AG10803 (cell line): ENCODE data around the gene THSD7B.

Experiments used
- DNase-seq: peaks from one replicate; pipeline ENCODE4 v3.0.0; 2010; ENCODE audit warnings: low read depth
- H3K4me3 ChIP-seq: 2 replicates; pipeline ENCODE4 v1.5.1; 2011; ENCODE audit warnings: mild to moderate bottlenecking, low read length, control low read depth
- TF ChIP-seq, protein P1 (sequence below): conservative IDR thresholded peaks from 2 replicates; pipeline ENCODE4 v1.5.1; 2011; ENCODE audit warnings: mild to moderate bottlenecking, low read length, control low read depth, inconsistent platforms

Gene THSD7B

DNA sequence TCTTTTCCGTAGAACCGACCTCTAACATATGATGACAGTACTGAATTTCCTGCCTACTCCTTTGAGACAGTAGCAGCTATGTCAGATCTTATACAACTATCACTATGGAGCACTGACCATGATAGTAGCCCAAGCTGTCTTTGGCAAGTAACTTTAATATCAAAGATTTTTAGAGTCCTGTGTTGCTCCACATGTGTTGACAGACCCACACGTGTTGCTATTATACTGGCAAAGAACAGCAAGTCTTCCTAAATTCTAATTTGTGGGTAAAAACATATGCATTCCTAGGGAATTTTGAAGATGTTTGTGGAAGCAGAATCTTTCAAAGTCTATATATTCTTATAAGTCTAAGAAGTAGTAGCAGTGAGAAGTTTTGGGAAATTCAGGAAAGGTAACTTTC is 953.4 kb downstream of the THSD7B start:
- H3K4me3 ChIP-seq, result no peak overlapping the region
- no peak for DNase-seq
- TF ChIP-seq, protein P1, sequence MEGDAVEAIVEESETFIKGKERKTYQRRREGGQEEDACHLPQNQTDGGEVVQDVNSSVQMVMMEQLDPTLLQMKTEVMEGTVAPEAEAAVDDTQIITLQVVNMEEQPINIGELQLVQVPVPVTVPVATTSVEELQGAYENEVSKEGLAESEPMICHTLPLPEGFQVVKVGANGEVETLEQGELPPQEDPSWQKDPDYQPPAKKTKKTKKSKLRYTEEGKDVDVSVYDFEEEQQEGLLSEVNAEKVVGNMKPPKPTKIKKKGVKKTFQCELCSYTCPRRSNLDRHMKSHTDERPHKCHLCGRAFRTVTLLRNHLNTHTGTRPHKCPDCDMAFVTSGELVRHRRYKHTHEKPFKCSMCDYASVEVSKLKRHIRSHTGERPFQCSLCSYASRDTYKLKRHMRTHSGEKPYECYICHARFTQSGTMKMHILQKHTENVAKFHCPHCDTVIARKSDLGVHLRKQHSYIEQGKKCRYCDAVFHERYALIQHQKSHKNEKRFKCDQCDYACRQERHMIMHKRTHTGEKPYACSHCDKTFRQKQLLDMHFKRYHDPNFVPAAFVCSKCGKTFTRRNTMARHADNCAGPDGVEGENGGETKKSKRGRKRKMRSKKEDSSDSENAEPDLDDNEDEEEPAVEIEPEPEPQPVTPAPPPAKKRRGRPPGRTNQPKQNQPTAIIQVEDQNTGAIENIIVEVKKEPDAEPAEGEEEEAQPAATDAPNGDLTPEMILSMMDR, result no peak

DNA sequence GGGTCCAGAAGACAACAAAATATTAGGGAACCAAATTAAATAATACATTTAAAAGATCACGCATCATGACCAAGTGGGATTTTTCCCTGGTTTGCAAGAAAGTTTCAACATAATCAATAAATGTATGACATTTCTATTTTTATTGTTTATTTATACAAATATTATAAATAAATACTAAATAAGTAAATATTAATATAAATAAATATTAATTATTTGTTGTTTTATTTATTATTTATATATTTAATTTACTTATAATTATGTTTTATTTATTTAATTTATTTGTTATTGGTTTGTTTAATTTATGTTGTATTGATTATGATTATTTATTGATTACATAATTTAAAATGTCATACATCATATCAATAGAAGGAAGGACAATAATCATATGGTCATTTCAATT is 956.4 kb downstream of the THSD7B start:
- H3K4me3 ChIP-seq, result no peak overlapping the region
- TF ChIP-seq, protein P1, result no peak
- no peak for DNase-seq

DNA sequence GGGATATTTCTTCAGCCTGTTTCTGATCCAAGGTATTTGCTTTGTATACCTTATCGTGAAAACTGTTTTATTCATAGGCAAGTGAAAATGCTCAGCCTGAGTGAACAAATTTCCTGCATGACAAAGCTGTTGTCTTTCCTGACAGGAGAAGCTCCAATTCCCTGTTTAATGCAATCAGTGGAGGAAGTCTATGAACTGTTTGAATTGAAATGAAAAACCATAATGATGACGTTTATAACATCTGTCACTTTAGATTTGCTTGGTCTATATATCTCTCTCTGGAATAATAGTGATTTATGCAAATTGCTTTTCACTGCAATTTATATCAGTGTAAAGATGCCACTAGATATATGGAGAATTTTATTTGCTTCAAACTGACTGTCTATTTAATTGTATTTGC is 959.6 kb downstream of the THSD7B start:
- TF ChIP-seq, protein P1, result no peak
- no peak overlapping the region for H3K4me3 ChIP-seq
- DNase-seq, result no peak
